HG02642 (cell line): Measurements from ENCODE around the gene TKTL1.
A peak's percentile ranks its signal among the peaks of the same experiment; 100 is the strongest.

Experiments
- ATAC-seq: cut with Tn5 transposase; IDR thresholded peaks from one replicate; pipeline ENCODE4 v1.9.1; 2021; ENCODE audit warnings: mild to moderate bottlenecking; ENCODE audit not compliant: unreplicated experiment, poor library complexity

Gene TKTL1

DNA sequence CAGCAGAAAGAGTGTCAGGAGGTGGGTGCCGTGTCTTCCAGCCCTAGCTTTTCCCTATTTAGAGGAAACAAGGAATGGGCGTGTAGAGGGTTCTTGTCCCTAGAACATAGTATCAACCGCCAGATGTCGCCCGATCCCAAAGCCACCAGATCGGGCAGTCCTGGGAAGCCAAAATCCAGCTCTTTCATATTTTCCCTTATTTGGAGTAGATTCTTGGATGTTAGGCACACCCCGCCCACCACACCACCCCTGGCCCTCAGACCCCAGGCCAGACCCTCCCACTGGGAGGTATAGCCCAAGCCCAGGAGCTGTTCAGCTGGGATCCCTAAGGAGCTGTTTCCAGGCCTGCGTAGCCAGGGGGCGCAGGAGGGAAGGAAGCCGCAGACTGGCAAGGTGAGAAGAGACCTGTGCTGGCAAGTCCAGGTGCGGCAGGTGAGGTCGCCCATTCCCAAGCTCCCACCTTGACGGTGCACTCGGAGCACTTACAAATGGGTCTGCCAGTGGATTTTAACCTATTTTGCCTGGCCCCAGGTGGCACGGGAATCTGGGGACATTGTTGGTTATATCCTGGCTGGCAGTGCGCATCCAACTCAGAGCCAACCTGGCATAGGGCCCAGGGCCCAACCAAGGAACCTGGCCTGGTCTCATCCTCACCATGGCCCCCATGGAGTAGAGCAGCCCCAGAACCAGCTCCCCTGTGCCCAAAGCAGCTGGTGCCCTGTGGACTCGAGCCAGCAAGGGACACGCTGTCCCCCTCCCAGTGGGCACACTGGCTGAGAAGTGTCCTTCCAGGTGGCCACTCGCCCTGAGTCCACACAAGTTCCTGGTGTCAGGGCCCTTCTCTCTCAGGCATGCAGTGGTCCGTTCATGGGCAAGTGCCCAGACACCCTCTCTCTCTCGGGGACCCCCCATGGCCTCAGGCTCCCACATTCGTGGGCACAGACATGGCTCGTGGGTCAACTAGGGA, 78.0 kb downstream of the TKTL1 start:
- no peak for ATAC-seq

DNA sequence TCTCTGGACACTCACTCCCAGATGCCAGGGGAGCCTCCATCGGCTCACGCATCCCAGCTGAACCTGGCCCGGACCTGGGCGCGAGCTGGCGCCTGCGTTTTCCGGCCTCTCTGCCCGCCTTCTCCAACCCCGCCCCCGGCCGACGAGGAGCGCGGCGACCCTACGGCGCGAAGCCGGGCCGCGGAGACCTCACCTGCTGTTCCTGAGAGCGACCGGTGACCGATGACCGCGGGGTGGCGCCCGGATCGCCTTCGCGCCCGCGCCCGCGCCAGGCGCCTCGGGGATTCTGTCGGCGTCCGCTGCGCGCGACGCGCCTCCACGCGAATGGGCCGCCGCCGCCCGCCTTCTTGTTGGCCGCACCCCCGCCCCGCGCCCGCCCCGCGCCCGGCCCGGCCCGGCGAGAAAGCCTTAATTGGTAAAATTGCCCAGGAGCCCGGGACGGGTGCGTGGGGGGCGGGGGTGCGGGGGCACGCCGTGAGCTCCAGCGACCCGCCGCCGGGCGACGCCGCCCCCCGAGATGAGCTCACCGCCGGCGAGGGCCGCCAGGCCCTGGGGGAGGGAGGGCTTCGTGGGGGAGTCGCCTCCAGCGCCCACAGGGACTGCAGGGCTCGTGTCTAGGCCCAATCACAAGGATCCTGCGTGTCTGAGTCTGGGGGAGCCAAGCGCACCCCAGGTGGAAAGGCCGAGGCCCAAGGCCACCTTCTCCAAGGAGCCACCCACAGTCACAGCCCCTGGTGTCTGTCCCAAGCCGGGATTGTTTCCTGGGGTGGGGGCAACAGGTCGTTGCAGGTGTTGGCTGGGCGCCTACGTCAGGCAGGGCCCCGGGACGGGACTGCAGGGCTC, 78.9 kb downstream of the TKTL1 start, which contains the start of gene FLNA:
Gene FLNA, minus strand, starts transcription at position 322 of the 843 bp plus-strand sequence. CDS start 3,389 bp downstream, outside the sequence.
- ATAC-seq, result no peak

DNA sequence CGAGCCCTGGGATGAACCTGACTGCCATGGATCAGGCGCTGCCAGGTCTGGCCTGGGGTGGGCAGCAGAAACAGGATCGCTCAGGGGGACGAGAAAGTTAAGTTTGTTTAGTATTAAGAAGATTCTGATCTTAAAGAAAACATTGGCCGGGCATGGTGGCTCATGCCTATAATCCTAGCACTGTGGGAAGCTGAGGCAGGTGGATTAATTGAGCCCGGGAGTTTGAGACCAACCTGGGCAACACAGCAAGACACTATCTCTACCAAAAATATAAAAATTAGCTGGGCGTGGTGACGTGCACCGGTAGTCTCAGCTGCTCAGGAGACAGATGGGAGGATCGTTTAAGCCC, 79.5 kb downstream of the TKTL1 start:
- ATAC-seq, result no peak

DNA sequence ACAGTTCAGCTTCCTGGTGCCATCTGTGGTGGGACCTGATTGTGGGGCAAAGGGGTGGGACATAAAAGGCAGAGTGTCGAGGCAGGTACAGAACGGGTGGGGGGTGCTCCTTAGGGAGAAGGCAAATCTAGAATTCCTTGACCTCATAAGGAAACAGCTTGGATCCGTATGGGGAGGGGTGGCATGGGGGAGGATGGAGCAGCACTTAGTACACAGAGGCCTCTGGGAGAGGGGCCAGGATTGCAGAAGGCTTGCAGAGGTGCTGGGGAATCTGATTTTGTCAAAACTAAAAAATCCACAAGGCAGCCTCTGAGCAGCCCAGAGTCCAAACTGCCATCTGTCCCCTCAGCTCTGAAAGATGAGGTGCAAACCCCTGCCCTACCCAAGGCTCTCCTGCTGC, 81.2 kb downstream of the TKTL1 start:
- no peak for ATAC-seq

GRCh38 chrX:154378059-154378798, 82.6 kb downstream of the TKTL1 start:
- ATAC-seq, result no peak

GRCh38 chrX:154378799-154379568, 83.4 kb downstream of the TKTL1 start, which contains the start of gene EMD:
Gene EMD, plus strand, starts transcription at chrX:154379295. Its CDS starts 190 bp downstream, at chrX:154379485.
- peak; percentile 81 for ATAC-seq

DNA sequence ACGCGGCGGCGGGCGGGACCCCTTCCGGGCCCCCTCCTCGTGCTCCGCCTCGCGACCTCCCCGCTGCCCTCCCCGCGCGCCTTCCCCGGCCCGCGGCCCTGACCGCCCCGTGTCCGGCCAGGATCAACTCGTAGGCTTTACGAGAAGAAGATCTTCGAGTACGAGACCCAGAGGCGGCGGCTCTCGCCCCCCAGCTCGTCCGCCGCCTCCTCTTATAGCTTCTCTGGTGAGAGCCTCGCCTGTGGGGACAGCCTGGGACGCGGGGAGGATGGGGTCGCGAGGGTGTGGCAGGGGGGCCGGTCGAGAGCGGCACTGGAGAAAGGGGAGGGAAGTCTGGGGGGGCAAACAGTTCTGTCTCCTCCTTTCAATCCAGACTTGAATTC, 84.0 kb downstream of the TKTL1 start:
- peak; percentile 1 for ATAC-seq
